Endothelial cell (in vitro differentiated cells): Measurements from ENCODE around the gene P2RY13. TPM values are rescaled to one million over a fixed set of nuclear protein-coding genes. Genes with fewer than 3 reads are reported as not detected.
A peak's percentile ranks its signal among the peaks of the same experiment; 100 is the strongest.

Experiments
- DNase-seq: peaks from one replicate; pipeline ENCODE4 v3.0.0; 2021; ENCODE audit warnings: low spot score
- H3K27ac Mint-ChIP-seq: one replicate; pipeline ENCODE4 v1.8.0; 2021; ENCODE audit warnings: mixed read lengths, inconsistent platforms; ENCODE audit not compliant: unreplicated experiment
- H3K27me3 Mint-ChIP-seq: one replicate; pipeline ENCODE4 v1.8.0; 2021; ENCODE audit warnings: mild to moderate bottlenecking, moderate library complexity, mixed read lengths, inconsistent platforms; ENCODE audit not compliant: unreplicated experiment
- H3K36me3 Mint-ChIP-seq: one replicate; pipeline ENCODE4 v1.8.0; 2021; ENCODE audit warnings: mild to moderate bottlenecking, low read depth, mixed read lengths, inconsistent platforms; ENCODE audit not compliant: unreplicated experiment
- H3K4me1 Mint-ChIP-seq: one replicate; pipeline ENCODE4 v1.8.0; 2021; ENCODE audit warnings: mild to moderate bottlenecking, mixed read lengths, inconsistent platforms; ENCODE audit not compliant: unreplicated experiment
- H3K4me3 Mint-ChIP-seq: one replicate; pipeline ENCODE4 v1.8.0; 2021; ENCODE audit warnings: mild to moderate bottlenecking, mixed read lengths, inconsistent platforms; ENCODE audit not compliant: unreplicated experiment
- H3K9me3 Mint-ChIP-seq: one replicate; pipeline ENCODE4 v1.8.0; 2021; ENCODE audit warnings: mixed read lengths, inconsistent platforms; ENCODE audit not compliant: unreplicated experiment
- CTCF ChIP-seq: fragments of 200-600 bp; sonication (generic); IDR thresholded peaks from one replicate; pipeline ENCODE4 v1.5.0; 2021; ENCODE audit warnings: antibody characterized with exemption; ENCODE audit not compliant: unreplicated experiment
- total RNA-seq: library from RNA; stranded (reverse); fragmentation: NEBNext Ultra II Directional; extraction: Animal tissue kit (Norgen Biotek cat#: 25700); gene quantifications from one replicate; pipeline ENCODE4 v1.2.1, GENCODE V29; 2021; ENCODE audit not compliant: unreplicated experiment

The P2RY13 gene
- total RNA-seq, 1 donor from 2014 or later = not detected

GRCh38 chr3:151327571-151328198 is 1.7 kb downstream of the P2RY13 start:
- Mint-ChIP-seq H3K4me1 (peaks cover 6% of the 10 kb centered on the region), H3K4me3 (no peak overlapping the region), H3K27me3 (no peaks in the 10 kb centered on the region), H3K9me3 (no peaks in the 10 kb centered on the region), H3K36me3 (no peaks in the 10 kb centered on the region), H3K27ac (no peak overlapping the region)
- no peak for DNase-seq
- TF ChIP-seq CTCF = peak; percentile 72

- H3K4me3 Mint-ChIP-seq = no peak overlapping the region
- H3K4me1 Mint-ChIP-seq = no peaks in the 10 kb centered on the region
- no peaks in the 10 kb centered on the region for H3K36me3 Mint-ChIP-seq
Measured at GRCh38 chr3:151322511-151322910, 6.8 kb downstream of the P2RY13 start.

GRCh38 chr3:151321526-151321925 is 7.8 kb downstream of the P2RY13 start:
- Mint-ChIP-seq H3K27ac (no peak overlapping the region), H3K36me3 (no peaks in the 10 kb centered on the region), H3K4me1 (no peaks in the 10 kb centered on the region), H3K9me3 (no peaks in the 10 kb centered on the region), H3K4me3 (no peak overlapping the region), H3K27me3 (peaks cover 1% of the 10 kb centered on the region)
- no peak for DNase-seq
- TF ChIP-seq CTCF = no peak

More at GRCh38 chr3:151322511-151322910, 6.8 kb downstream of the P2RY13 start:
- Mint-ChIP-seq H3K27ac (no peak overlapping the region), H3K9me3 (no peaks in the 10 kb centered on the region), H3K27me3 (peaks cover 1% of the 10 kb centered on the region)
- TF ChIP-seq CTCF = no peak
- DNase-seq = no peak

GRCh38 chr3:151320131-151320530 is 9.2 kb downstream of the P2RY13 start:
- H3K27me3 Mint-ChIP-seq = peaks cover 1% of the 10 kb centered on the region

More at GRCh38 chr3:151320131-151320530, 9.2 kb downstream of the P2RY13 start:
- Mint-ChIP-seq H3K4me3 (no peak overlapping the region), H3K27ac (no peak overlapping the region), H3K9me3 (no peaks in the 10 kb centered on the region), H3K4me1 (peaks cover 2% of the 10 kb centered on the region), H3K36me3 (no peaks in the 10 kb centered on the region)
- no peak for TF ChIP-seq CTCF
- DNase-seq = no peak
